NCI-H1417 treated with DMSO at 0.1 percent for 48 hours (cell line): Measurements from ENCODE around the gene PABPN1L.
"Not testable (repeated sequence)": the region's sequence is repeated elsewhere in the genome, so short reads cannot be mapped to it uniquely, and the experiment has no call there.

Experiments
- DNase-seq: peaks from one replicate; lab custom pipeline; 2025; lab: John Stamatoyannopoulos, UW

PABPN1L gene

GRCh38 chr16:88900662-88901052 is 34.2 kb upstream of the PABPN1L start:
- no peak for DNase-seq

- DNase-seq, result no peak
Observed at GRCh38 chr16:88899901-88900661, 33.6 kb upstream of the PABPN1L start.

GRCh38 chr16:88897696-88898425 is 31.4 kb upstream of the PABPN1L start:
- no peak for DNase-seq

DNA sequence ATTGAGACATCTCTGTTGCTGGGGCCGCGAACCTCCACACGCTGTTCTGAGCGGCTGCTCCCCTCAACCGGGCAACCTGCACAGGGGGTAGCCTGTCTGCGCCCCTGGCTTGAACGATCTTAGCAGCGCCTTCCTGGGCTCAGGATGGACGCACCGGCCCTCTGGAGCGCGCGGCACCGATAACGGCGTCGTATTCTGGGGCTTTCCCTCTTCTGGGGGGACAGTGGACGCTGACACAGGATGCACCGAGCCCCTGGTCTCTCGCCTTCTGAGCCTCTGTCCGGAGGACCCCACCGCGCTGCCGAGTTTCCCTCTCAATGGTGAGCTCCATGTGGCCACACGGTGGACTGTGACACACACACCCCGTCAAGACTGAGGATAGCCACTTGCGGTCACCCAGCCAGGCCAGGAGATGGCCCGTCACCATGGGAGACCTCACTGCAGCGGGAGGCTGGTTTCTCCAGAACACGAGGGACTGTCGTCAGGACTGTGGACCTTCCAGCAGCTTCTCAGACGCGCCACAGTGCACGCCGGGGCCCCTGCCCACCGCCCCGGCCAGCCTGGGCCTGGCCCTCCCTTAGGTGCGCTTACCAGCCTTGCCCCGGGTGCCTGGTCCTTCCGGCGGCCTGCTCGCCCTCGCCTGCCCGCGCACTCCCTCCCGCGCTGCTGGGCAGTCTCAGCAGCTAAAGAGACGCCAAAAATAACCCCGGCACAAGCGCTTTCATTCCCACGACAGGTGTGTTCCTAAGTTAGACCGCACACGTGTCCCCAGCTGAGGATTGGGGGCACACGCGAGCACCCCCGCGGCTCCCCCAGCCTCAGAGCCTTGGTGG is 30.0 kb upstream of the PABPN1L start:
- no peak for DNase-seq

- DNase-seq, result no peak
Observed at GRCh38 chr16:88895335-88895734, 28.9 kb upstream of the PABPN1L start.

DNA sequence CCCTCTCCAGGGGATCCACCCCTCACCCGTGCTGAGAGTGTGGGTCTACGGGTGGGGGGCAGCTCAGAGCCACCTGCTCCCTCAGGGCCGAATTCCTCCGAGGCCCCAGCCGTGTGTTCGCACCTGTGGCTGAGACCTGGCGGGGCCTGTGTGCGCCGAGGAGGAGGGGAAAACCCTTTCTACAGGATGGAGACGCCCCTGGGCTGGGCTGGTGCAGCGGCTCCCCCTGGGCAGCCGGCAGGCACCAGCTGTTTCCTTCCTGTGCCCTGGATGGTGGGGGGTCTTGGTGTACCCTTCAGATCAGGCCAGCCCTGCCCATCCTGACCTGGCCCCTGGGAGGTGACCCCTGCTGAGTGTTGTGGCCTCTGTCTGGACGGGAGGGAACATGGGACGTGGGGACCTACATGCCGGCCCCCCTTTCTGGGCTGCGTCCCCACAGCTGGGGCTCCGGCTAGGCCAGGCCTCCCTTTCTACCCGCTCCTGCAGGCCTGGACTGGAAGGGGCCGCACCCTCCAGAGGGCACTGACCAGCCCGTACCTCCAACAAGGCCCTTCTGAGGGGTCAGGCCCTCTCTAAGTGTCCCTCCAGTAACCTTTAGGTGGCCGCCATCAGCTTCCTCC is 28.3 kb upstream of the PABPN1L start:
- DNase-seq, result no peak

DNA sequence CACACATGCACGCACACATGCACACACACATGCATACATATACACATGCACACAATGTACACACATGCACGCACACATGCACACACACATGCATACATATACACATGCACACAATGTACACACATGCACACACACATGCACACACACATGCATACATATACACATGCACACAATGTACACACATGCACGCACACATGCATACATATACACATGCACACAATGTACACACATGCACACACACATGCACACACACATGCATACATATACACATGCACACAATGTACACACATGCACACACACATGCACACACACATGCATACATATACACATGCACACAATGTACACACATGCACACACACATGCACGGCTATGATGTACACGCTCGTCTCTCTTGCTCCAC is 27.8 kb upstream of the PABPN1L start:
- DNase-seq, result not testable (repeated sequence)

DNA sequence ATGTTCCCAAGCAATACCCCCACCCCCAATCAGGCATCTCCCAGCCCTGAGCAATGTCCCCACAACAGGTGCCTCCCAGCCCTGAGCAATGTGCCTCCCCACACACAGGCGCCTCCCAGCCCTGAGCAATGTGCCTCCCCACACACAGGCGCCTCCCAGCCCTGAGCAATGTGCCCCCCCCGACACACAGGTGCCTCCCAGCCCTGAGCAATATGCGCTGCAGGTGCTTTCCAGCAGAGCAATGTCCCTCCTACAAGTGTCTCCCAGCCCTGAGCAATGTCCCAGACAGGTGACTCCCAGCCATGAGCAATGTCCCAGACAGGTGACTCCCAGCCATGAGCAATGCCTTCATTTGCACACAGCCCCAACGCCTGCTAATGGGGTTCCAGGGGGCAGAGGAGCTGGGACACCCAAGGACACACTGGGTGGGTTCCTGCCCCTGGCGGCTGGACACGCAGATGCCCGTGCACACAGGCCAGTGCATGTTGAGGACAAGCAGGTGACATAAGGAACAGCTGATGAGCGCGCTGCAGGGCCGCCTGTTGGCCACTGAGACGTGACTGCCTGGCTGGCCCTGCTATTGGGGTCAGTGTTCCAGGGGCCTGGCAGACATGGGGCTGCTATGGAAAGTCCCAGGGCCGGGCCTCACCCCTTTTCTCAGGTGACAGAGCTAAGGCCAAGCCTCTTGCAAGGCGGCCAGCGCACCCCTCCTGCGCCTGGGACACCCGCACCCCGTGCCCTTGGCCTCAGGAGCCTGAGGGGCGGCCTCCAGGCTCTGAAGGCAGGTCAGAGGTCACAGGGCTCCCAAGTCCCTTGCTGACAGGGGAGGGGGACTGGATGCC is 26.9 kb upstream of the PABPN1L start:
- no peak for DNase-seq

GRCh38 chr16:88892065-88892464 is 25.6 kb upstream of the PABPN1L start:
- DNase-seq, result no peak

GRCh38 chr16:88891083-88891482 is 24.6 kb upstream of the PABPN1L start:
- no peak for DNase-seq

DNA sequence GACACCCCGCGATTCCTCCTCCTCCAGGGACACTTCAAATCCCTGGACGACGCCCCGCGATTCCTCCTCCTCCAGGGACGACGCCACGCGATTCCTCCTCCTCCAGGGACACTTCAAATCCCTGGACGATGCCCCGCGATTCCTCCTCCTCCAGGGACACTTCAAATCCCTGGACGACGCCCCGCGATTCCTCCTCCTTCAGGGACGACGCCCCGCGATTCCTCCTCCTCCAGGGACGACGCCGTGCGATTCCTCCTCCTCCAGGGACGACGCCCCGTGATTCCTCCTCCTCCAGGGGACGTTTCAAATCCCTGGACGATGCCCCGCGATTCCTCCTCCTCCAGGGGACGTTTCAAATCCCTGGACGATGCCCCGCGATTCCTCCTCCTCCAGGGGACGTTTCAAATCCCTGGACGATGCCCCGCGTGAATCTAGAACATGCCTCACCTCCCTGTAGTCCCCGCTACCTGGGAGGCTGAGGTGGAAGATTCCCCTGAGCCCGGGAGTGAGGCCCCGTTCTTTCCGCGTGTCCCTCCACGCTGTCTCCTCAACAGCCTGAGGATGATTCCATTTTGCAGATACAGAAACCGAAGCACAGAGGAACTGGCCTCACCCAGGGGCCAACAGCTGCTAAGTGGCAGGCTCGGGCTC is 23.4 kb upstream of the PABPN1L start:
- DNase-seq, result not testable (repeated sequence)

DNA sequence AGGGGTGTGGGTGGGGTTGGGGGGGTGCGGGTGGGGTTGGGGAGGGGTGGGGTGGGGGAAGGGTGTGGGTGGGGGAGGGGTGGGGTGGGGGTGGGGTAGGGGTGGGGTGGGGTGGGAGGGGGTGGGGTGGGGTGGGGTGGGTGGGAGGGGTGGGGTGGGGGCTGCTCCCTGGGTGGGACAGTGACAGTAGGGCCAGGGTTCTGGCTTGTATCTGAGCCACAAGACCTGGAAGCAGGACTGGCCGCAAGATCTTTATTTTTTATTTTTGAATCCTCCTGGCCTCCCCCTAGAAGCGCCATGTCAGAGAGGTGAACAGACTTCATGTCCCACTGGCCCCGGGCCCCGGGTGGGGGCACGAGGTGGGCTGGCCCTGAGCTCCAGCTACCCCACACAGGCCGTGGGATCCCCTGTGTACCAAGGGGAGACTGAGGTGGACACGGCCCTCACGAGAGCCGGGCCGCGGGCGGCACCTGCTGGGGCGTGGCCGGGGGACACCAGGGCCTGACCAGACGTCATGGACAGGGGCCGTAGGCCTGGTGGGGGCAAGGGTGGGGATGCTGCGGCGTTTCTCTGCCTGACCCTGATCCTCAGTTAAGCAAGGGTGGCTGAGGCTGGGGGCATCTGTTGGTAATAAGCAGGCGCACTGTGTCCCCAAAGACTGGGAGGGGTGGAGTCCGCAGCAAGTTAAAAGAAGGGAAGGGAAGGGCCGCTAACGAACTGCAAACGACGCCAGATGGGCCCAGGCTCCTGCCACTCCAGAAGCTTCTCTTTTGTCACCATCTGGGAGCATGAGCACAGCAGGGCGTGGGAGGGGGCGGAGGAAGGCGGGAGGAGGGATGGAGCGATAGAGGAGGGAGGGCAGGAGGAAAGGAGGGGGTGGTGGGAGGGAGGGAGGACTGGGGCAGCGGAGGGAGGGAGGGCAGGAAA is 22.3 kb upstream of the PABPN1L start:
- DNase-seq, result no peak

DNA sequence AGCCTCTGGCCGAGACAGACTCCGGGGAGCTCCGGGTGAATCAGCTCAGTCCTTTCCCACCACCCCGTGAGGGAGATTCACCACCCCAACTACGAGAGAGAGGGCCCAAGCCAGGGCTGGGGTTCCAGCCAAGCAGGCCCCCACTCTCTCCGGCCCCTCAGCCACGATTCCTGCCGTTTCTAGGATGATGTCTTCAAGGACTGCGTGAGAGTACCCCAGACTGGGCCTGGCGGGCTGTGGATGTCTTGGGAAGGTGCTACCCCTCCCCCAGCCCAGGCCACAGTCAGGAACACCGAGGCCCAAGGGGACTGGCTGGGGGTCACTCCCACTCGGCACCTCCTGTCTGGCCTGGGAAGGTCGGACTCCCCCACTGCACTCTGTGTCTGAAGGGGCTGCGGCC is 21.6 kb upstream of the PABPN1L start:
- no peak for DNase-seq

GRCh38 chr16:88886845-88887521 is 20.5 kb upstream of the PABPN1L start:
- DNase-seq, result no peak

DNA sequence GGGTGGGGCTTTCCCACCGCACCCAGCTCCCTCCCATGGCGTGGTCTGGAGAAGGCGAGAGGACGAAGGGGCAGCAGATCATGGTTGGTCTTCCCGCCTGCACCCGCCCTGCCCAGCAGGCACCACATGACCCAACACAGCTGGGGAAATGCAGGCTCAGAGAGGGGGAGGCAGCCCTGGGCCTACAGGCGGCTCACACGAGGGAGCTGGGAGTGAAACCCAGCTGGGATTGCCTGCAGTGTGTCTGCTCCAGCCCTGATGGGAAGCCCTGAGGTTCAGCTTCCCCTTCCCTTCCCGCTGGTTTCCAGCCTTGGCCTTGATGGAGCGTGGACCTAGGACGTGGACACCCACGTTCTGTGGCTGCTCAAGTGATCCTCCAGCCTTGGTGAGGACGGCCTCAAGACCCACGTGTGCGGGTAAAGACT is 20.0 kb upstream of the PABPN1L start:
- DNase-seq, result no peak

DNA sequence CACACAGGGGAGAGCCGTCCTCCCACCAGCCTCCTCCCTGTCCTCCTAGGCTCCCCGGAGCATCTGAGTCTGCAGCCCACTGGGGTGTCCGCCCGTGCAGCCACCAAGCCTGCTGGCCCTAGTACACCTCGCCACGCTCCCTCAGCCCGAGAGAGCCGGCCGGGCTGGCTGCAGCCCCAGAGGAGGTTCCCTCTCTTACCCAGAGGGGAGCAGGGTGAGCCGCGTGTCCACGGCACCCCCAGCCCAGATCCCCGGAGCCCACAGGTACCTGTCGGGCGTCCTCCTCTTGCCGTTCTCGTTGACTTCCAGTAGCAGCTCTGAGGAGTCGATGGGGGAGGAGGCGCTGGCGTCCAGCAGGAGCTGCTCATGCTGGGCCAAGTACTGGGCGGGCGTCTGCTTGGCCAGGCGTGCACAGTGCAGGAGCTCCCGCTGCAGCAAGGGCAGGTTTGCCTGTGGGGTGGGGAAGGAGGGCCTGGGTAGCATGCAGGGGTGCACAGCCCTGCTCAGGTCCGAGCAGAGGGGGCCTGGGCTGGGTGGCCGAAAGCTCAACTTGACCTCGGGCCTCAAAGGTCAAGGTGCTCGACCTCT is 19.3 kb upstream of the PABPN1L start:
- no peak for DNase-seq

- no peak for DNase-seq
Observed at GRCh38 chr16:88884569-88885271, 18.3 kb upstream of the PABPN1L start.

- DNase-seq, result no peak
Observed at GRCh38 chr16:88883946-88884345, 17.5 kb upstream of the PABPN1L start.
